GM21360 (cell line): ENCODE data around the gene AATK.

Experiments used
- ATAC-seq: cut with Tn5 transposase; IDR thresholded peaks from one replicate; pipeline ENCODE4 v1.9.1; 2021; ENCODE audit warnings: mild to moderate bottlenecking, moderate library complexity; ENCODE audit not compliant: unreplicated experiment

The AATK gene

GRCh38 chr17:81129711-81130367 is 36.2 kb downstream of the AATK start:
- no peak for ATAC-seq

- ATAC-seq = no peak
These were observed 36.7 kb downstream of the AATK start for GRCh38 chr17:81129289-81129688.

- ATAC-seq = no peak
These were observed 37.2 kb downstream of the AATK start for GRCh38 chr17:81128774-81129173.

- no peak for ATAC-seq
These were observed 37.7 kb downstream of the AATK start for GRCh38 chr17:81128338-81128737.

GRCh38 chr17:81127526-81128177 is 38.4 kb downstream of the AATK start:
- no peak for ATAC-seq

GRCh38 chr17:81127133-81127455 is 38.9 kb downstream of the AATK start:
- ATAC-seq = no peak

- ATAC-seq = no peak
These were observed 39.5 kb downstream of the AATK start for GRCh38 chr17:81126281-81127132.

- ATAC-seq = no peak
These were observed 40.4 kb downstream of the AATK start for GRCh38 chr17:81125573-81126081.

GRCh38 chr17:81124377-81124776 is 41.6 kb downstream of the AATK start:
- ATAC-seq = no peak

GRCh38 chr17:81123052-81124048 is 42.7 kb downstream of the AATK start:
- no peak for ATAC-seq

- ATAC-seq = no peak
These were observed 43.9 kb downstream of the AATK start for GRCh38 chr17:81121841-81122733.

- no peak for ATAC-seq
These were observed 45.1 kb downstream of the AATK start for GRCh38 chr17:81120695-81121621.

GRCh38 chr17:81120149-81120484 is 45.9 kb downstream of the AATK start:
- ATAC-seq = no peak

GRCh38 chr17:81119223-81120148 is 46.5 kb downstream of the AATK start:
- no peak for ATAC-seq

GRCh38 chr17:81118308-81119221 is 47.5 kb downstream of the AATK start:
- no peak for ATAC-seq

GRCh38 chr17:81117672-81118198 is 48.3 kb downstream of the AATK start:
- no peak for ATAC-seq
